ENCODE results near the gene ZNF865.
A peak's percentile ranks its signal among the peaks of the same experiment; 100 is the strongest.

The ZNF865 gene

GRCh38 chr19:55645512-55645881, 40.0 kb downstream of the ZNF865 start:
- H3K27ac ChIP-seq (ENCODE audit: low read length) = no peak overlapping the region

DNA sequence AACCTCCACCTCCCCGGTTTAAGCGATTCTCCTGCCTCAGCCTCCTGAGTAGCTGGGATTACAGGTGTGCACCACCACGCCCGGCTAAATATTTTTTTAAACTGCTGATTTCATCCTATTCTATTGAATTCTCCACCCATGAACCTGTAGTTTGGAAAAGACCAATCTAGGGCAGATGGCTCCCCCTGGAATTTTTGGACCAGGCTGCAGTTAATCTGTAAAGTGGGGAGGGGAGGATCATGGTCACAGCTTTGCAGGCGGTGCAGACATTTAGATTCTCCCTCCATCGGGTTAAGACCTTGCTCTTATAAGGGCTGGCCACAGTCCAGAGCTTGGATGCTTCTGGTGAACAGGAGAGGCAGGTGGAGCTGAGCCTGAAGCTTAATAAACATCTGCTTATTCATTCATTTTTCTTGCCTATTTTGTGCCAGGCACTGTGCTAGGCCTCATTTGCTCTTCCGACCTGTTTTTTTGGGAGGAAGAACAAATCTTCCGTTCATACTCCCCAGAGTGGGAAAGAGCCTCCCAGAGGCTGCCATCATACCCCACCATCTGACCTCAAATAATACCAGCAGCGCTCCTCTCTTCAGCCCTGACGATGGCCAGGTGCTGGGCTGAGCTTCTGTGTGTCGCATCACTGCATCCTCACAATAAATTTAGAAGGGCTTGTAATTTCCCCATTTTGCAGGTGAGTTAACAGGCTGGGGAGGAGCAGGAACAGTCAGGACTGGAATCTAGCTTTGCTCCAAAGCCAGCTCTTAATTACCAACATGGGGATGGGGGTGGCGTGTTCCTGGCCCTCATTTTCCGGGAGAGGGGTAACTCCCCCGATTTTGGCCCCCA, 41.7 kb downstream of the ZNF865 start:
- DNase-seq (no peak), ATAC-seq (ENCODE audit: insufficient read depth, low read depth) (no peak)
- Histone ChIP-seq H3K4me1 (ENCODE audit: insufficient read depth, low read length) (peaks cover 67% of the 10 kb centered on the region), H4K20me1 (ENCODE audit: insufficient read depth, low read length) (peaks cover 13% of the 10 kb centered on the region; the same call in 1 of the 2 replicates), H2AFZ (ENCODE audit: low read depth, low read length) (peak overlapping the region; percentile 85), H3K27ac (ENCODE audit: low read length) (peak overlapping the region; percentile 87), H3K4me2 (ENCODE audit: insufficient read depth, low read length) (peak overlapping the region; percentile 93), H3K4me3 (ENCODE audit: low read depth in 1 of 2, low read length in 2 of 2) (peak overlapping the region; percentile 70 to 81; a peak in 3 of 4 replicates), H3K27me3 (ENCODE audit: insufficient read depth, low read length, poor library complexity) (no peaks in the 10 kb centered on the region), H3K9me3 (ENCODE audit: insufficient read depth, low read length, severe bottlenecking) (no peaks in the 10 kb centered on the region), H3K36me3 (ENCODE audit: insufficient read depth, low read length) (peaks cover 23% of the 10 kb centered on the region), H3K79me2 (ENCODE audit: insufficient read depth, low read length) (peaks cover 57% of the 10 kb centered on the region), H3K9ac (ENCODE audit: low read depth, low read length) (peak overlapping the region; percentile 96)
- TF ChIP-seq EZH2 (IDR thresholded peaks at IDR 0.05; ENCODE audit: borderline replicate concordance, low read depth, low read length, severe bottlenecking) (no peak), CTCF (IDR thresholded peaks at IDR 0.05; ENCODE audit: borderline replicate concordance, extremely low read depth, low read length, poor library complexity, severe bottlenecking) (no peak)

More at GRCh38 chr19:55645512-55645881, 40.0 kb downstream of the ZNF865 start:
- peak overlapping the region; percentile 85; the same call in 1 of the 2 replicates for H3K4me2 ChIP-seq (ENCODE audit: insufficient read depth, low read length)
- H2AFZ ChIP-seq (ENCODE audit: low read depth, low read length) = no peak overlapping the region
- H3K4me1 ChIP-seq (ENCODE audit: insufficient read depth, low read length) = peaks cover 68% of the 10 kb centered on the region
- ATAC-seq (ENCODE audit: insufficient read depth, low read depth) (no peak), DNase-seq (no peak)
- 0 out of 4 replicates have a peak overlapping the region, but pooled peaks of 1 of the 2 experiments have one; percentile 99 for H3K4me3 ChIP-seq (ENCODE audit: low read depth in 1 of 2, low read length in 2 of 2)
- no peaks in the 10 kb centered on the region for H3K27me3 ChIP-seq (ENCODE audit: insufficient read depth, low read length, poor library complexity)
- H3K9ac ChIP-seq (ENCODE audit: low read depth, low read length) = peak overlapping the region; percentile 92; the same call in 1 of the 2 replicates
- H3K9me3 ChIP-seq (ENCODE audit: insufficient read depth, low read length, severe bottlenecking) = no peaks in the 10 kb centered on the region
- H3K36me3 ChIP-seq (ENCODE audit: insufficient read depth, low read length) = peaks cover 18% of the 10 kb centered on the region
- peaks cover 71% of the 10 kb centered on the region for H3K79me2 ChIP-seq (ENCODE audit: insufficient read depth, low read length)
- TF ChIP-seq CTCF (IDR thresholded peaks at IDR 0.05; ENCODE audit: borderline replicate concordance, extremely low read depth, low read length, poor library complexity, severe bottlenecking) = no peak
- TF ChIP-seq EZH2 (IDR thresholded peaks at IDR 0.05; ENCODE audit: borderline replicate concordance, low read depth, low read length, severe bottlenecking) = no peak
- H4K20me1 ChIP-seq (ENCODE audit: insufficient read depth, low read length) = peaks cover 17% of the 10 kb centered on the region; the same call in 1 of the 2 replicates

DNA sequence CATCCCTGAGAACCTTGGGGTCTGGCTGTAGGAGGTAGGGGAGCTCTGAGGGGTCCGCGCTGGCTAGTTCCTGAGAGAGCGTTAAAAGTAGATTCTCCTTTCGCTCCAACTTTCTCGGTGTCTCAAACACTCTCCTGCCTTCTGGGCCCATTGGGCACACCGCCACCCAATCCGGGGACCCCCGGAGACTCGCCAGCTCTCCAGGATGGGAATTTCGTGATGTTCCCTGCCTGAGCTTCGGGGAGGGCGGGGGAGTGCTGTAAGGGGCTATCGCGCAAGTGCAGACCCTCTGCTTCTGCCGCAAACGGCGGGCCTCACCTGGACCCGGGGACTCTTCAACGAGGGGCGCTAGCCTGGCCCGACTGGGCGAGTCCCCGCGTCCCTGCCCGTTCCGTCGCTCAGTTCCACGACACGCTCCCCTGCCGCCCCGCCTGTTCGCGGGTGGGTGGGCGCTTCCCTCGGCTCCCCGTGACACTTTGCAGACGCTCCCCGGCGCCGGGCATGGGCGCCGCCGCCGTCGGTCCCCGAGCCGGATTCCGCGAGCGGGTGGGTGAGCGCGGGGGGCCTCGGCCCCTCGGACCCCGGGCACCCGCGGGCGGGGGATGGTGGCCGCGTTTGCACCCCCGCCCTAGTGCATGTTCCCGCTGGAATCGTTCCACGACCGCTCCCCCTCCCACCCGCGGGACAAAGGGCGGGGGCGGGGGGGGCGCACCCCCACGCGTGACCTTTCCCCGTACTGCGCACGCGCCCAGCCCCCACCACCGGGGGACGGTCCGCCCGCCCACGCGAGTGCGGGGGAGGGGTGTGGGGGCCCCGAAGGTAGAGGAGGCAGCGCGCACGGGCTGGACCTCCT, 42.5 kb downstream of the ZNF865 start, which contains the start of gene CCDC106:
Gene CCDC106 (plus strand): TSS at position 481 of the 853 bp plus-strand sequence. CDS start 835 bp downstream, outside the sequence.
- DNase-seq = peak; percentile 82
- Histone ChIP-seq H3K9ac (ENCODE audit: low read depth, low read length) (peak within 1 kb of the TSS; percentile 96), H3K4me1 (ENCODE audit: insufficient read depth, low read length) (peaks cover 67% of the 10 kb centered on the region), H2AFZ (ENCODE audit: low read depth, low read length) (peak within 1 kb of the TSS; percentile 85), H3K4me2 (ENCODE audit: insufficient read depth, low read length) (peak within 1 kb of the TSS; percentile 93), H4K20me1 (ENCODE audit: insufficient read depth, low read length) (peaks cover 13% of the 10 kb centered on the region; the same call in 1 of the 2 replicates), H3K4me3 (ENCODE audit: low read depth in 1 of 2, low read length in 2 of 2) (peak within 1 kb of the TSS; percentile 70 to 81), H3K27me3 (ENCODE audit: insufficient read depth, low read length, poor library complexity) (no peaks in the 10 kb centered on the region), H3K36me3 (ENCODE audit: insufficient read depth, low read length) (peaks cover 23% of the 10 kb centered on the region), H3K9me3 (ENCODE audit: insufficient read depth, low read length, severe bottlenecking) (no peaks in the 10 kb centered on the region), H3K79me2 (ENCODE audit: insufficient read depth, low read length) (peaks cover 53% of the 10 kb centered on the region), H3K27ac (ENCODE audit: low read length) (peak within 1 kb of the TSS; percentile 87)
- TF ChIP-seq EZH2 (IDR thresholded peaks at IDR 0.05; ENCODE audit: borderline replicate concordance, low read depth, low read length, severe bottlenecking) = no peak
- TF ChIP-seq CTCF (IDR thresholded peaks at IDR 0.05; ENCODE audit: borderline replicate concordance, extremely low read depth, low read length, poor library complexity, severe bottlenecking) = no peak
- ATAC-seq (ENCODE audit: insufficient read depth, low read depth) = peak; percentile 61
